ENCODE data around the gene NUDC. TPM values are rescaled to one million over a fixed set of nuclear protein-coding genes. Genes with fewer than 3 reads are reported as not detected.

The NUDC gene
- total RNA-seq, 1 experiment from 2014 or later: 118 TPM

- no peaks in the 10 kb centered on the region for H3K23me2 ChIP-seq (ENCODE audit: insufficient read length, low read depth, low read length, poor library complexity, severe bottlenecking)
- no peak overlapping the region for H2BK20ac ChIP-seq (ENCODE audit: low read depth, low read length, poor library complexity, severe bottlenecking)
- H3K4me2 ChIP-seq (ENCODE audit: insufficient read depth, insufficient read length, low read length): no peak overlapping the region
- no peaks in the 10 kb centered on the region for H3K4me1 ChIP-seq (ENCODE audit: insufficient read depth, low read length)
- H2BK15ac ChIP-seq (ENCODE audit: low read depth, low read length): no peak overlapping the region
- H2BK120ac ChIP-seq (ENCODE audit: low read depth, low read length, poor library complexity, severe bottlenecking): no peak overlapping the region
- no peak overlapping the region for H2AFZ ChIP-seq (ENCODE audit: low read length)
- Mint-ChIP-seq H3K9me3 (no peaks in the 10 kb centered on the region), H3K4me3 (no peak overlapping the region), H3K27me3 (ENCODE audit: low read depth) (peaks cover 7% of the 10 kb centered on the region), H3K4me1 (0 out of 4 replicates have a peak, but pooled peaks cover 0 to 3% of the 10 kb centered on the region in 2 experiments), H3K27ac (no peak overlapping the region), H3K36me3 (ENCODE audit: insufficient read depth in 1 of 3, low read depth in 3 of 3) (no peaks in the 10 kb centered on the region)
- no peak overlapping the region for H3K23ac ChIP-seq (ENCODE audit: insufficient read length, low read depth, low read length)
- no peak overlapping the region for H2BK5ac ChIP-seq (ENCODE audit: insufficient read length, low read length)
- H3K9me3 ChIP-seq (ENCODE audit: control insufficient read depth, low read depth, low read length): no peaks in the 10 kb centered on the region
- H3T11ph ChIP-seq (ENCODE audit: low read length): no peak overlapping the region
- H3K4ac ChIP-seq (ENCODE audit: low read depth, low read length): no peak overlapping the region
- no peaks in the 10 kb centered on the region for H4K20me1 ChIP-seq (ENCODE audit: control insufficient read depth, insufficient read depth, insufficient read length)
- no peak for TF ChIP-seq CTCF (conservative IDR thresholded peaks at IDR 0.05)
- H3K27ac ChIP-seq (ENCODE audit: insufficient read length, low read depth, low read length): no peak overlapping the region
- H3K79me2 ChIP-seq (ENCODE audit: insufficient read depth, low read length): no peaks in the 10 kb centered on the region
- no peak overlapping the region for H3K14ac ChIP-seq (ENCODE audit: insufficient read depth, low read length)
- no peak overlapping the region for H2BK12ac ChIP-seq (ENCODE audit: insufficient read length, low read depth, low read length)
- no peaks in the 10 kb centered on the region for H3K79me1 ChIP-seq (ENCODE audit: insufficient read depth, low read depth, low read length, poor library complexity, severe bottlenecking)
- no CpG with 5 or more reads among the region's 3 CpGs for WGBS (ENCODE audit: extremely low coverage, insufficient read length, low lambda C conversion rate)
- H3K27me3 ChIP-seq (ENCODE audit: insufficient read depth, low read length): no peaks in the 10 kb centered on the region
- H4K5ac ChIP-seq (ENCODE audit: insufficient read length, low read depth, low read length): no peak overlapping the region
- no peak overlapping the region for H4K91ac ChIP-seq (ENCODE audit: insufficient read length, low read depth, low read length)
- no peak overlapping the region for H3K56ac ChIP-seq (ENCODE audit: insufficient read length, low read depth, low read length)
- no peak for DNase-seq
- H4K8ac ChIP-seq (replicated peaks; ENCODE audit: insufficient read length, low read depth, low read length): no peak overlapping the region
- H2AK5ac ChIP-seq (ENCODE audit: insufficient read length, low read length): no peak overlapping the region
- no peak overlapping the region for H3K9ac ChIP-seq (ENCODE audit: extremely low read depth, insufficient read length, low read length)
- H3K18ac ChIP-seq (ENCODE audit: insufficient read length, low read depth, low read length): no peak overlapping the region
These were observed 59.8 kb downstream of the NUDC start for GRCh38 chr1:26981146-26981846.
